T-cell (primary cell): ENCODE results near the gene PTBP2. TPM values are rescaled to one million over a fixed set of nuclear protein-coding genes. Genes with fewer than 3 reads are reported as not detected.
"Not testable (repeated sequence)": the region's sequence is repeated elsewhere in the genome, so short reads cannot be mapped to it uniquely, and the experiment has no call there.

Experiments
- ATAC-seq, 4 experiments: fragments of 200-7000 bp in 3 of 4; fragments of 150-1000 bp in 1 of 4; cut with Tn5 transposase; replicated peaks in 1 of 4; 1 replicate in 3 of 4; 2 replicates in 1 of 4; pipeline ENCODE4 v1.10.0; 2021; ENCODE audit warnings: moderate library complexity in 3 of 4, mild to moderate bottlenecking in 2 of 4, moderate number of reproducible peaks in 1 of 4
- CTCF ChIA-PET, 2 donors: fragments of 300-600 bp; sonication (Branson Sonifier 250); formaldehyde crosslinking; loops; one replicate each; lab custom pipeline; 2022; ENCODE audit warnings: antibody characterized with exemption in 2 of 2; lab: Charles Lee
- POLR2A ChIA-PET, 2 donors: fragments of 300-600 bp; sonication (Branson Sonifier 250); formaldehyde crosslinking; loops; one replicate each; lab custom pipeline; 2022; ENCODE audit warnings: antibody characterized with exemption in 2 of 2; lab: Charles Lee
- DNase-seq, 35 experiments: peaks; one replicate each; pipeline versions ENCODE4 v3.0.0 to v3.0.0-alpha.2; 2013 to 2023
- H3K27ac ChIP-seq: one replicate; pipeline ENCODE4 v1.5.1; 2013; ENCODE audit warnings: low read length
- H3K27me3 ChIP-seq, 2 experiments: replicated peaks in 1 of 2; 1 replicate in 1 of 2; 2 replicates in 1 of 2; pipeline versions ENCODE4 v1.6.1 to v1.7.0; 2013; ENCODE audit warnings: low read length in 1 of 2, mixed read lengths in 1 of 2; ENCODE audit not compliant: control insufficient read depth in 2 of 2, insufficient read depth in 2 of 2; ENCODE audit errors: extremely low read depth in 1 of 2
- H3K36me3 ChIP-seq, 2 donors: 1 replicate in 1 of 2; 2 replicates in 1 of 2; pipeline versions ENCODE4 v1.6.1 to v1.7.0; 2013; ENCODE audit warnings: low read length in 1 of 2; ENCODE audit not compliant: control insufficient read depth in 2 of 2, insufficient read depth in 1 of 2; ENCODE audit errors: extremely low read depth in 1 of 2
- H3K4me1 ChIP-seq, 2 experiments: 1 replicate in 1 of 2; 2 replicates in 1 of 2; pipeline versions ENCODE4 v1.6.1 to v1.7.0; 2013; ENCODE audit warnings: low read length in 2 of 2, mixed read lengths in 1 of 2; ENCODE audit not compliant: insufficient read depth in 2 of 2, control insufficient read depth in 1 of 2; ENCODE audit errors: extremely low read depth in 1 of 2
- H3K4me3 ChIP-seq, 2 donors: 1 replicate in 1 of 2; 2 replicates in 1 of 2; pipeline versions ENCODE4 v1.5.1 to v1.7.0; 2013; ENCODE audit warnings: mild to moderate bottlenecking in 2 of 2, low read length in 1 of 2, moderate library complexity in 1 of 2; ENCODE audit not compliant: control insufficient read depth in 1 of 2; ENCODE audit errors: extremely low read depth in 1 of 2
- H3K9me3 ChIP-seq: 2 replicates; pipeline ENCODE4 v1.7.0; 2013
- H3K27ac Mint-ChIP-seq, 2 donors: one replicate each; pipeline ENCODE4 v1.8.0; 2020 to 2021; ENCODE audit warnings: mild to moderate bottlenecking in 2 of 2, mixed read lengths in 2 of 2
- H3K27me3 Mint-ChIP-seq, 2 donors: one replicate each; pipeline ENCODE4 v1.8.0; 2021 to 2022; ENCODE audit warnings: mixed read lengths in 2 of 2
- H3K36me3 Mint-ChIP-seq: one replicate; pipeline ENCODE4 v1.8.0; 2021; ENCODE audit warnings: mixed read lengths
- H3K4me1 Mint-ChIP-seq, 3 donors: one replicate each; pipeline ENCODE4 v1.8.0; 2020 to 2022; ENCODE audit warnings: mixed read lengths in 3 of 3, mild to moderate bottlenecking in 1 of 3
- H3K4me3 Mint-ChIP-seq, 3 donors: one replicate each; pipeline ENCODE4 v1.8.0; 2020 to 2022; ENCODE audit warnings: mild to moderate bottlenecking in 3 of 3, mixed read lengths in 3 of 3, moderate library complexity in 3 of 3
- H3K9me3 Mint-ChIP-seq, 3 donors: one replicate each; pipeline ENCODE4 v1.8.0; 2020 to 2022; ENCODE audit warnings: mixed read lengths in 3 of 3
- WGBS: methylation state at CpG from one replicate; pipeline ENCODE4 v1.1.5; 2013; ENCODE audit warnings: missing lambda C conversion rate; ENCODE audit not compliant: insufficient coverage; 5-methylcytosine and 5-hydroxymethylcytosine counted together
- total RNA-seq, 35 experiments: library from RNA in 6 of 35; stranded (reverse) in 6 of 35; fragments of 120-200 nt in 1 of 35; gene quantifications; one replicate each; pipeline versions ENCODE4 v1.2.1 to v1.2.4 and lab custom pipeline; 2013 to 2026

Gene PTBP2
- total RNA-seq, 5 donors from 2014 or later (not counting 1 experiment from before 2014, with no cell fraction given), result 16.8 to 24.0 (median 20.7) TPM

- Histone ChIP-seq H3K27ac (no peak overlapping the region), H3K9me3 (no peaks in the 10 kb centered on the region), H3K4me1 (no peaks in the 10 kb centered on the region), H3K36me3 (peaks cover 0 to 2% of the 10 kb centered on the region in 2 donors), H3K4me3 (no peak overlapping the region), H3K27me3 (no peaks in the 10 kb centered on the region)
- Mint-ChIP-seq H3K4me1 (no peaks in the 10 kb centered on the region), H3K27me3 (no peaks in the 10 kb centered on the region), H3K27ac (no peak overlapping the region), H3K9me3 (peaks cover 0 to 10% (median 0%) of the 10 kb centered on the region in 3 donors), H3K36me3 (peaks cover 29% of the 10 kb centered on the region), H3K4me3 (no peak overlapping the region)
- no CpG with 5 or more reads among the region's 4 CpGs for WGBS
- ChIA-PET CTCF (interaction anchor here in 1 of 2 donors (0.7 kb wide), 1 partner anchor 73 kb away, joined by 9 read pairs; no protein-coding TSS in a partner anchor), POLR2A (no interaction called here)
- DNase-seq (no peak), ATAC-seq (no peak)
These were observed 70.6 kb downstream of the PTBP2 start for GRCh38 chr1:96792220-96792619.

GRCh38 chr1:96801696-96802095 lies 80.1 kb downstream of the PTBP2 start:
- H3K36me3 Mint-ChIP-seq, result peaks cover 37% of the 10 kb centered on the region
- POLR2A ChIA-PET, result interaction anchor here in 1 of 2 donors (0.7 kb wide), 1 partner anchor 134 kb away, joined by 14 read pairs; no protein-coding TSS in a partner anchor
- not testable (repeated sequence) for H3K4me3 Mint-ChIP-seq, H3K9me3 Mint-ChIP-seq, H3K27ac ChIP-seq, DNase-seq, H3K27ac Mint-ChIP-seq, H3K27me3 ChIP-seq, H3K4me3 ChIP-seq, H3K27me3 Mint-ChIP-seq, H3K4me1 ChIP-seq, ATAC-seq, H3K9me3 ChIP-seq
- peaks cover 0 to 28% (median 16%) of the 10 kb centered on the region in 3 donors for H3K4me1 Mint-ChIP-seq
- CTCF ChIA-PET, result interaction anchor here in 1 of 2 donors (0.7 kb wide), 1 partner anchor 374 kb away, joined by 4 read pairs; no protein-coding TSS in a partner anchor
- H3K36me3 ChIP-seq, result peaks cover 0 to 10% of the 10 kb centered on the region in 2 donors
- WGBS, result no CpG with 5 or more reads among the region's 14 CpGs

GRCh38 chr1:96804648-96805047 lies 83.1 kb downstream of the PTBP2 start:
- Histone ChIP-seq H3K36me3 (peaks cover 0 to 18% of the 10 kb centered on the region in 2 donors), H3K4me1 (no peaks in the 10 kb centered on the region), H3K27me3 (no peaks in the 10 kb centered on the region), H3K4me3 (no peak overlapping the region), H3K9me3 (no peaks in the 10 kb centered on the region), H3K27ac (no peak overlapping the region)
- no peaks in the 10 kb centered on the region for H3K27me3 Mint-ChIP-seq
- WGBS, result 100% methylated on average over 4 of the region's 5 CpGs
- no peaks in the 10 kb centered on the region for H3K9me3 Mint-ChIP-seq
- CTCF ChIA-PET, result no interaction called here
- no peak overlapping the region for H3K4me3 Mint-ChIP-seq
- ATAC-seq, result no peak
- peaks cover 0 to 31% (median 16%) of the 10 kb centered on the region in 3 donors for H3K4me1 Mint-ChIP-seq
- no peak for DNase-seq
- peak overlapping the region in 1 of 2 donors; percentile 58 for H3K27ac Mint-ChIP-seq
- peaks cover 43% of the 10 kb centered on the region for H3K36me3 Mint-ChIP-seq
- POLR2A ChIA-PET, result no interaction called here

GRCh38 chr1:96808191-96808590 lies 86.6 kb downstream of the PTBP2 start:
- Histone ChIP-seq H3K4me3 (no peak overlapping the region), H3K9me3 (no peaks in the 10 kb centered on the region), H3K27me3 (no peaks in the 10 kb centered on the region), H3K4me1 (no peaks in the 10 kb centered on the region), H3K36me3 (peaks cover 0 to 29% of the 10 kb centered on the region in 2 donors), H3K27ac (no peak overlapping the region)
- Mint-ChIP-seq H3K27ac (no peak overlapping the region), H3K4me3 (no peak overlapping the region), H3K27me3 (no peaks in the 10 kb centered on the region), H3K9me3 (no peaks in the 10 kb centered on the region), H3K36me3 (peaks cover 55% of the 10 kb centered on the region), H3K4me1 (peaks cover 0 to 15% (median 8%) of the 10 kb centered on the region in 3 donors)
- POLR2A ChIA-PET, result no interaction called here
- CTCF ChIA-PET, result no interaction called here
- ATAC-seq (no peak), DNase-seq (no peak)
- WGBS, result no CpG with 5 or more reads among the region's 2 CpGs

GRCh38 chr1:96815914-96816313 lies 94.3 kb downstream of the PTBP2 start:
- WGBS, result no CpG with 5 or more reads among the region's 1 CpG

GRCh38 chr1:96820107-96820506 lies 98.5 kb downstream of the PTBP2 start:
- no peaks in the 10 kb centered on the region for H3K27me3 Mint-ChIP-seq
- no peaks in the 10 kb centered on the region for H3K9me3 ChIP-seq
- H3K4me1 ChIP-seq, result no peaks in the 10 kb centered on the region
- H3K36me3 Mint-ChIP-seq, result peaks cover 12% of the 10 kb centered on the region
- ChIA-PET CTCF (no interaction called here), POLR2A (no interaction called here)
- no peak for ATAC-seq
- no peak overlapping the region for H3K4me3 ChIP-seq
- WGBS, result no CpG with 5 or more reads among the region's 1 CpG
- H3K9me3 Mint-ChIP-seq, result no peaks in the 10 kb centered on the region
- no peaks in the 10 kb centered on the region for H3K4me1 Mint-ChIP-seq
- no peak overlapping the region for H3K27ac Mint-ChIP-seq
- no peak for DNase-seq
- no peak overlapping the region for H3K27ac ChIP-seq
- H3K27me3 ChIP-seq, result no peaks in the 10 kb centered on the region
- H3K4me3 Mint-ChIP-seq, result no peak overlapping the region
- no peaks in the 10 kb centered on the region for H3K36me3 ChIP-seq

More at GRCh38 chr1:96815914-96816313, 94.3 kb downstream of the PTBP2 start:
- CTCF ChIA-PET, result no interaction called here
- H3K27ac Mint-ChIP-seq, result no peak overlapping the region
- Histone ChIP-seq H3K27me3 (no peaks in the 10 kb centered on the region), H3K27ac (no peak overlapping the region), H3K4me1 (no peaks in the 10 kb centered on the region), H3K36me3 (peaks cover 0 to 18% of the 10 kb centered on the region in 2 donors), H3K4me3 (no peak overlapping the region), H3K9me3 (no peaks in the 10 kb centered on the region)
- POLR2A ChIA-PET, result no interaction called here
- H3K4me1 Mint-ChIP-seq, result no peaks in the 10 kb centered on the region
- H3K9me3 Mint-ChIP-seq, result no peaks in the 10 kb centered on the region
- peaks cover 35% of the 10 kb centered on the region for H3K36me3 Mint-ChIP-seq
- no peaks in the 10 kb centered on the region for H3K27me3 Mint-ChIP-seq
- ATAC-seq (no peak), DNase-seq (no peak)
- no peak overlapping the region for H3K4me3 Mint-ChIP-seq
